Measurements from ENCODE around the gene MARK4. TPM values are rescaled to one million over a fixed set of nuclear protein-coding genes. Genes with fewer than 3 reads are reported as not detected.

Gene MARK4
- total and polyA plus RNA-seq, 2 experiments from 2014 or later: 16.6 to 38.6 TPM

DNA sequence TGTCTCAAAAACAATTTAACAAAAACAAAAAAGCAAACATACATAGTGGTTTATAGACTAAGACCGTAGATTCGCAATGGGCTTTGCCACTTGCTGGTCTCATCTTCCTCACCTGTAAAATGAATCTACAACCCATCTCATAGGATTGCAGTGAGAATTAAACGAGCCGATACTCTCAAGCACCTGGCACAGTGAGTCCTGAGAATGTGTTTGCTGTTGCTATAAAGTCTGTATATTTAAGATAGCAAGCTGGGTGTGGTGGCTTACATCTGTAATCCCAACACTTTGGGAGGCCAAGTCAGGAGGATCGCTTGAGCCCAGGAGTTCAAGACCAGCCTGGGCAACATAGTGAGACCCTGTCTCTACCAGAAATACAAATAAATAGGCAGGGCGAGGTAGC lies 28.3 kb upstream of the MARK4 start:
- Histone ChIP-seq H3K27ac (ENCODE audit: low read depth) (no peak overlapping the region), H3K4me2 (no peak overlapping the region), H2AFZ (no peak overlapping the region), H3K4me3 (no peak overlapping the region), H3F3A (replicated peaks; ENCODE audit: low read depth) (0 out of 2 replicates have a peak, but pooled peaks cover 5% of the 10 kb centered on the region), H3K79me2 (replicated peaks; ENCODE audit: insufficient read depth) (no peaks in the 10 kb centered on the region), H3K9me2 (ENCODE audit: insufficient read depth) (no peaks in the 10 kb centered on the region), H3K36me3 (ENCODE audit: insufficient read depth) (no peaks in the 10 kb centered on the region), H3K27me3 (ENCODE audit: insufficient read depth) (peaks cover 15% of the 10 kb centered on the region), H4K20me1 (replicated peaks; ENCODE audit: insufficient read depth) (no peaks in the 10 kb centered on the region), H3K4me1 (ENCODE audit: insufficient read depth) (peaks cover 13% of the 10 kb centered on the region; the same call in 1 of the 2 replicates)
- Mint-ChIP-seq H3K9me3 (no peaks in the 10 kb centered on the region), H3K27me3 (ENCODE audit: insufficient read depth, low read depth, poor library complexity) (peaks cover 23% of the 10 kb centered on the region), H3K36me3 (ENCODE audit: low read depth) (no peaks in the 10 kb centered on the region), H3K4me1 (peaks cover 5% of the 10 kb centered on the region), H3K27ac (no peak overlapping the region), H3K4me3 (no peak overlapping the region)
- no peak for DNase-seq (ENCODE audit: low spot score)
- TF ChIP-seq, protein P1, sequence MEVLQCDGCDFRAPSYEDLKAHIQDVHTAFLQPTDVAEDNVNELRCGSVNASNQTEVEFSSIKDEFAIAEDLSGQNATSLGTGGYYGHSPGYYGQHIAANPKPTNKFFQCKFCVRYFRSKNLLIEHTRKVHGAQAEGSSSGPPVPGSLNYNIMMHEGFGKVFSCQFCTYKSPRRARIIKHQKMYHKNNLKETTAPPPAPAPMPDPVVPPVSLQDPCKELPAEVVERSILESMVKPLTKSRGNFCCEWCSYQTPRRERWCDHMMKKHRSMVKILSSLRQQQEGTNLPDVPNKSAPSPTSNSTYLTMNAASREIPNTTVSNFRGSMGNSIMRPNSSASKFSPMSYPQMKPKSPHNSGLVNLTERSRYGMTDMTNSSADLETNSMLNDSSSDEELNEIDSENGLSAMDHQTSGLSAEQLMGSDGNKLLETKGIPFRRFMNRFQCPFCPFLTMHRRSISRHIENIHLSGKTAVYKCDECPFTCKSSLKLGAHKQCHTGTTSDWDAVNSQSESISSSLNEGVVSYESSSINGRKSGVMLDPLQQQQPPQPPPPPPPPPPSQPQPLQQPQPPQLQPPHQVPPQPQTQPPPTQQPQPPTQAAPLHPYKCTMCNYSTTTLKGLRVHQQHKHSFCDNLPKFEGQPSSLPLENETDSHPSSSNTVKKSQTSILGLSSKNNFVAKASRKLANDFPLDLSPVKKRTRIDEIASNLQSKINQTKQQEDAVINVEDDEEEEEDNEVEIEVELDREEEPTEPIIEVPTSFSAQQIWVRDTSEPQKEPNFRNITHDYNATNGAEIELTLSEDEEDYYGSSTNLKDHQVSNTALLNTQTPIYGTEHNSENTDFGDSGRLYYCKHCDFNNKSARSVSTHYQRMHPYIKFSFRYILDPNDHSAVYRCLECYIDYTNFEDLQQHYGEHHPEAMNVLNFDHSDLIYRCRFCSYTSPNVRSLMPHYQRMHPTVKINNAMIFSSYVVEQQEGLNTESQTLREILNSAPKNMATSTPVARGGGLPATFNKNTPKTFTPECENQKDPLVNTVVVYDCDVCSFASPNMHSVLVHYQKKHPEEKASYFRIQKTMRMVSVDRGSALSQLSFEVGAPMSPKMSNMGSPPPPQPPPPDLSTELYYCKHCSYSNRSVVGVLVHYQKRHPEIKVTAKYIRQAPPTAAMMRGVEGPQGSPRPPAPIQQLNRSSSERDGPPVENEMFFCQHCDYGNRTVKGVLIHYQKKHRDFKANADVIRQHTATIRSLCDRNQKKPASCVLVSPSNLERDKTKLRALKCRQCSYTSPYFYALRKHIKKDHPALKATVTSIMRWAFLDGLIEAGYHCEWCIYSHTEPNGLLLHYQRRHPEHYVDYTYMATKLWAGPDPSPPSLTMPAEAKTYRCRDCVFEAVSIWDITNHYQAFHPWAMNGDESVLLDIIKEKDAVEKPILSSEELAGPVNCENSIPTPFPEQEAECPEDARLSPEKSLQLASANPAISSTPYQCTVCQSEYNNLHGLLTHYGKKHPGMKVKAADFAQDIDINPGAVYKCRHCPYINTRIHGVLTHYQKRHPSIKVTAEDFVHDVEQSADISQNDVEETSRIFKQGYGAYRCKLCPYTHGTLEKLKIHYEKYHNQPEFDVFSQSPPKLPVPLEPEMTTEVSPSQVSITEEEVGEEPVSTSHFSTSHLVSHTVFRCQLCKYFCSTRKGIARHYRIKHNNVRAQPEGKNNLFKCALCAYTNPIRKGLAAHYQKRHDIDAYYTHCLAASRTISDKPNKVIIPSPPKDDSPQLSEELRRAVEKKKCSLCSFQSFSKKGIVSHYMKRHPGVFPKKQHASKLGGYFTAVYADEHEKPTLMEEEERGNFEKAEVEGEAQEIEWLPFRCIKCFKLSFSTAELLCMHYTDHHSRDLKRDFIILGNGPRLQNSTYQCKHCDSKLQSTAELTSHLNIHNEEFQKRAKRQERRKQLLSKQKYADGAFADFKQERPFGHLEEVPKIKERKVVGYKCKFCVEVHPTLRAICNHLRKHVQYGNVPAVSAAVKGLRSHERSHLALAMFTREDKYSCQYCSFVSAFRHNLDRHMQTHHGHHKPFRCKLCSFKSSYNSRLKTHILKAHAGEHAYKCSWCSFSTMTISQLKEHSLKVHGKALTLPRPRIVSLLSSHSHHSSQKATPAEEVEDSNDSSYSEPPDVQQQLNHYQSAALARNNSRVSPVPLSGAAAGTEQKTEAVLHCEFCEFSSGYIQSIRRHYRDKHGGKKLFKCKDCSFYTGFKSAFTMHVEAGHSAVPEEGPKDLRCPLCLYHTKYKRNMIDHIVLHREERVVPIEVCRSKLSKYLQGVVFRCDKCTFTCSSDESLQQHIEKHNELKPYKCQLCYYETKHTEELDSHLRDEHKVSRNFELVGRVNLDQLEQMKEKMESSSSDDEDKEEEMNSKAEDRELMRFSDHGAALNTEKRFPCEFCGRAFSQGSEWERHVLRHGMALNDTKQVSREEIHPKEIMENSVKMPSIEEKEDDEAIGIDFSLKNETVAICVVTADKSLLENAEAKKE (CRISPR knock-in tag; IDR thresholded peaks at IDR 0.05): no peak
- TF ChIP-seq JUNB (IDR thresholded peaks at IDR 0.05; ENCODE audit: unreplicated experiment) (no peak), ZNF331 (CRISPR knock-in tag; IDR thresholded peaks at IDR 0.05; ENCODE audit: low read depth) (no peak), EZH2phosphoT487 (IDR thresholded peaks at IDR 0.05; ENCODE audit: unreplicated experiment) (no peak), NANOG (IDR thresholded peaks at IDR 0.05; ENCODE audit: borderline replicate concordance) (no peak), CREB1 (CRISPR knock-in tag; IDR thresholded peaks at IDR 0.05; ENCODE audit: low read depth) (no peak), STAT1 (IDR thresholded peaks at IDR 0.05; ENCODE audit: unreplicated experiment) (no peak), POLR2AphosphoS5 (IDR thresholded peaks at IDR 0.05; ENCODE audit: low read depth) (no peak), EZH2 (IDR thresholded peaks at IDR 0.05; ENCODE audit: low read depth, unreplicated experiment) (no peak), ZNF114 (CRISPR knock-in tag; IDR thresholded peaks at IDR 0.05) (no peak)
- TF ChIP-seq, protein P2, sequence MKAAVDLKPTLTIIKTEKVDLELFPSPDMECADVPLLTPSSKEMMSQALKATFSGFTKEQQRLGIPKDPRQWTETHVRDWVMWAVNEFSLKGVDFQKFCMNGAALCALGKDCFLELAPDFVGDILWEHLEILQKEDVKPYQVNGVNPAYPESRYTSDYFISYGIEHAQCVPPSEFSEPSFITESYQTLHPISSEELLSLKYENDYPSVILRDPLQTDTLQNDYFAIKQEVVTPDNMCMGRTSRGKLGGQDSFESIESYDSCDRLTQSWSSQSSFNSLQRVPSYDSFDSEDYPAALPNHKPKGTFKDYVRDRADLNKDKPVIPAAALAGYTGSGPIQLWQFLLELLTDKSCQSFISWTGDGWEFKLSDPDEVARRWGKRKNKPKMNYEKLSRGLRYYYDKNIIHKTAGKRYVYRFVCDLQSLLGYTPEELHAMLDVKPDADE (IDR thresholded peaks at IDR 0.05): no peak
- TF ChIP-seq, protein P3, sequence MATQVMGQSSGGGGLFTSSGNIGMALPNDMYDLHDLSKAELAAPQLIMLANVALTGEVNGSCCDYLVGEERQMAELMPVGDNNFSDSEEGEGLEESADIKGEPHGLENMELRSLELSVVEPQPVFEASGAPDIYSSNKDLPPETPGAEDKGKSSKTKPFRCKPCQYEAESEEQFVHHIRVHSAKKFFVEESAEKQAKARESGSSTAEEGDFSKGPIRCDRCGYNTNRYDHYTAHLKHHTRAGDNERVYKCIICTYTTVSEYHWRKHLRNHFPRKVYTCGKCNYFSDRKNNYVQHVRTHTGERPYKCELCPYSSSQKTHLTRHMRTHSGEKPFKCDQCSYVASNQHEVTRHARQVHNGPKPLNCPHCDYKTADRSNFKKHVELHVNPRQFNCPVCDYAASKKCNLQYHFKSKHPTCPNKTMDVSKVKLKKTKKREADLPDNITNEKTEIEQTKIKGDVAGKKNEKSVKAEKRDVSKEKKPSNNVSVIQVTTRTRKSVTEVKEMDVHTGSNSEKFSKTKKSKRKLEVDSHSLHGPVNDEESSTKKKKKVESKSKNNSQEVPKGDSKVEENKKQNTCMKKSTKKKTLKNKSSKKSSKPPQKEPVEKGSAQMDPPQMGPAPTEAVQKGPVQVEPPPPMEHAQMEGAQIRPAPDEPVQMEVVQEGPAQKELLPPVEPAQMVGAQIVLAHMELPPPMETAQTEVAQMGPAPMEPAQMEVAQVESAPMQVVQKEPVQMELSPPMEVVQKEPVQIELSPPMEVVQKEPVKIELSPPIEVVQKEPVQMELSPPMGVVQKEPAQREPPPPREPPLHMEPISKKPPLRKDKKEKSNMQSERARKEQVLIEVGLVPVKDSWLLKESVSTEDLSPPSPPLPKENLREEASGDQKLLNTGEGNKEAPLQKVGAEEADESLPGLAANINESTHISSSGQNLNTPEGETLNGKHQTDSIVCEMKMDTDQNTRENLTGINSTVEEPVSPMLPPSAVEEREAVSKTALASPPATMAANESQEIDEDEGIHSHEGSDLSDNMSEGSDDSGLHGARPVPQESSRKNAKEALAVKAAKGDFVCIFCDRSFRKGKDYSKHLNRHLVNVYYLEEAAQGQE (IDR thresholded peaks at IDR 0.05; ENCODE audit: unreplicated experiment): no peak
- TF ChIP-seq, protein P4, sequence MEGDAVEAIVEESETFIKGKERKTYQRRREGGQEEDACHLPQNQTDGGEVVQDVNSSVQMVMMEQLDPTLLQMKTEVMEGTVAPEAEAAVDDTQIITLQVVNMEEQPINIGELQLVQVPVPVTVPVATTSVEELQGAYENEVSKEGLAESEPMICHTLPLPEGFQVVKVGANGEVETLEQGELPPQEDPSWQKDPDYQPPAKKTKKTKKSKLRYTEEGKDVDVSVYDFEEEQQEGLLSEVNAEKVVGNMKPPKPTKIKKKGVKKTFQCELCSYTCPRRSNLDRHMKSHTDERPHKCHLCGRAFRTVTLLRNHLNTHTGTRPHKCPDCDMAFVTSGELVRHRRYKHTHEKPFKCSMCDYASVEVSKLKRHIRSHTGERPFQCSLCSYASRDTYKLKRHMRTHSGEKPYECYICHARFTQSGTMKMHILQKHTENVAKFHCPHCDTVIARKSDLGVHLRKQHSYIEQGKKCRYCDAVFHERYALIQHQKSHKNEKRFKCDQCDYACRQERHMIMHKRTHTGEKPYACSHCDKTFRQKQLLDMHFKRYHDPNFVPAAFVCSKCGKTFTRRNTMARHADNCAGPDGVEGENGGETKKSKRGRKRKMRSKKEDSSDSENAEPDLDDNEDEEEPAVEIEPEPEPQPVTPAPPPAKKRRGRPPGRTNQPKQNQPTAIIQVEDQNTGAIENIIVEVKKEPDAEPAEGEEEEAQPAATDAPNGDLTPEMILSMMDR (conservative IDR thresholded peaks at IDR 0.05; ENCODE audit: low read depth in 2 of 2): no peak
- ATAC-seq: no peak
